GM08714 (cell line): ENCODE data around the gene TAOK1.
"Not testable (repeated sequence)": the region's sequence is repeated elsewhere in the genome, so short reads cannot be mapped to it uniquely, and the experiment has no call there.

ENCODE experiments used
- H3K4me3 ChIP-seq: fragments of 200-500 bp; sonication (Bioruptor generic); 2 replicates; pipeline ENCODE4 v1.5.1; 2014; ENCODE audit warnings: mild to moderate bottlenecking, low read length, inconsistent platforms
- ZNF274 ChIP-seq: IDR thresholded peaks from 2 replicates; pipeline ENCODE4 v1.6.1; 2012; ENCODE audit warnings: mild to moderate bottlenecking, low read depth, low read length

The TAOK1 gene

GRCh38 chr17:29444589-29444988 lies 54.4 kb downstream of the TAOK1 start:
- no peak for TF ChIP-seq ZNF274
- no peak overlapping the region for H3K4me3 ChIP-seq

- no peak overlapping the region for H3K4me3 ChIP-seq
- TF ChIP-seq ZNF274: no peak
Measured at GRCh38 chr17:29445844-29446243, 55.7 kb downstream of the TAOK1 start.

GRCh38 chr17:29449865-29450671 lies 59.9 kb downstream of the TAOK1 start:
- TF ChIP-seq ZNF274: no peak
- H3K4me3 ChIP-seq: no peak overlapping the region

GRCh38 chr17:29451121-29451742 lies 61.1 kb downstream of the TAOK1 start:
- H3K4me3 ChIP-seq: no peak overlapping the region
- TF ChIP-seq ZNF274: no peak

DNA sequence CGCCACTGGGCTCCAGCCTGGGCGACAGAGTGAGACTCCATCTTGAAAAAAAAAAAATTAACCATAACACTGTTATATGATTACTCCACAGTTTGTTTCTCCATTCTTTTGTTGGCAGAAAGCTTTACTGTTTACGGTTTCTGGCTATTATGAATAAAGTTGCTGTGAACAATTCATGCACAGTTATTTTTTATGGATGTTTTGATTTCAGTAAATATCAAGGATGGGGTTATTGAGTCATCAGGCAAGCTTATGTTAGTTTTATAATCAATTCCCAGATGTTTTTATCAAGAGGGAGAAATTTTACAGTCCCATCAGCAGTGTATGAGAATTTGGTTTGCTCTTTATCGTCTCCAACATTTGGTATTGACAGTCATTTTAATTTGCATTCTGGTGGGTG lies 67.9 kb downstream of the TAOK1 start:
- no peak overlapping the region for H3K4me3 ChIP-seq

GRCh38 chr17:29461483-29462206 lies 71.5 kb downstream of the TAOK1 start:
- no peak overlapping the region for H3K4me3 ChIP-seq
- no peak for TF ChIP-seq ZNF274

More for the DNA sequence above, 67.9 kb downstream of the TAOK1 start:
- no peak for TF ChIP-seq ZNF274

DNA sequence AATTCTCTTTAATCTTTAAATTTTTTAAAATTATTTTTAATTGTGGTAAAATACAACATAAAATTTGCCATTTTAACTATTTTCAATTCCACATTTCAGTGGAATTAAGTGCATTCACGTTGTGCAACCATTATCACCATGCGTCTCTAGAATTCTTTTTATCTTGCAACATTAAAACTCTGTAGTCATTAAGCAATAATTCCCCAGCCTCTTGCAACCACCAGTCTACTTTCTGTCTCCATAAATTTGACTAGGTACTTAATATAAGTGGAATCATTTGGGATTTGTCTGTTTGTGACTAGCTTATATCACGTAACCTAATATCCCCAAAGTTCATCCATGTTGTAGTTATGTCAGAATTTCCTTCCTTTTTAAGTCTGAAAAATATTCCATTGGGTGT lies 79.1 kb downstream of the TAOK1 start:
- no peak for TF ChIP-seq ZNF274
- H3K4me3 ChIP-seq: no peak overlapping the region

- not testable (repeated sequence) for H3K4me3 ChIP-seq
Measured at GRCh38 chr17:29473437-29473836, 83.3 kb downstream of the TAOK1 start.

DNA sequence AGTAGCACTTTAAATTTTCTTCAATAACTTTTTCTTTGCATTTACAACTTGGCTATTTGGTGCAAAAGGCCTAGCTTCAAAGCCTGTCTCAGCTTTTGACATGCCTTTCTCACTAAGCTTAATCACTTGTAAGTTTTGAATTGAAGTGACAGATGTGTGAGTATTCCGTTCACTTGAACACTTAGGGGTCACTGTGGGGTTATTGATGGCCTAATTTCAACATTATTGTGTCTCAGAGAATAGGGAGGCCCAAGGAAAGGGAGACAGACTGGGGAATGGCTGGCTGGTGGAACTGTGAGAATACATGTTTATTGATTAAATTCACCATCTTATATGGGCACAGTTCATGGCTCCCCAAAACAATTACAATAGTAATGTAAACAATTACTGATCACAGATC lies 84.1 kb downstream of the TAOK1 start:
- no peak for TF ChIP-seq ZNF274
- no peak overlapping the region for H3K4me3 ChIP-seq

DNA sequence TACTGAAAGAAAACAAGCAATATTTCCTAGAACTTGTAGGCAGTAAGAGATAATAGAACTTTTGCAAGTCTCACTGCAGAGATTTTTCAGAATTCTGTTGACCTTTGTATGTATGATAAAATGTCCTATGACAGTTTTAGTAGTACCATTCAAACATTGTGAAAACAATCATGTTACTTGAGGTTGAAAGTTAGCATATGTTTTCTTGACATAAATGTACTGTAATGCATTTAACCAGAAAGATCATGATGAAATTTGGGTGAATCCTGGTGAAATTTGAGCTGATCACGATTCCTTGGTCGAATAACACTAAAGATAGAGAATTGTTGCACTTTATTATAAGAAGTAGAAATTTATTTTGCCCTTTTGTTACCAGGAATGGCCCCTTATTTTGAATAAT lies 85.7 kb downstream of the TAOK1 start:
- no peak for TF ChIP-seq ZNF274
- H3K4me3 ChIP-seq: no peak overlapping the region

GRCh38 chr17:29480249-29480928 lies 90.2 kb downstream of the TAOK1 start:
- H3K4me3 ChIP-seq: not testable (repeated sequence)

- no peak for TF ChIP-seq ZNF274
- no peak overlapping the region for H3K4me3 ChIP-seq
Measured at GRCh38 chr17:29483503-29483902, 93.3 kb downstream of the TAOK1 start.

DNA sequence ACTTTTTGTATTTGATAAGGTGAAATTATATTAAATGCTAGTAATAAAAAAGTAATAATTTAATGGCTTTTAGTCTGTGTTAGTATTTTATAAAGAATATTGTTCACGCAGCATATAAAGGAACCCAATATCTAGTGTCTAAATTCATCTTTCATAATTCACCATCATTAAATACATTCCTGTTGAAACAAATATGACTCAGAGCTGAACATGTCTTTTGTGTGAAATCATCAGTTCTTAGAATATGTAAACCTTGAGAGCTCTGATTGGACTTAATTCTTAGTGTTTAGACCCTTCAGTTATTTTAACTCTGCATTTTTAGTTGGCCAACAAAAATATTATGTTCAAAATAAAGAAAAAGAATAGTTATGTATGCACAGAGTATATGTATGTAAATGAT lies 104.8 kb downstream of the TAOK1 start:
- H3K4me3 ChIP-seq: no peak overlapping the region

DNA sequence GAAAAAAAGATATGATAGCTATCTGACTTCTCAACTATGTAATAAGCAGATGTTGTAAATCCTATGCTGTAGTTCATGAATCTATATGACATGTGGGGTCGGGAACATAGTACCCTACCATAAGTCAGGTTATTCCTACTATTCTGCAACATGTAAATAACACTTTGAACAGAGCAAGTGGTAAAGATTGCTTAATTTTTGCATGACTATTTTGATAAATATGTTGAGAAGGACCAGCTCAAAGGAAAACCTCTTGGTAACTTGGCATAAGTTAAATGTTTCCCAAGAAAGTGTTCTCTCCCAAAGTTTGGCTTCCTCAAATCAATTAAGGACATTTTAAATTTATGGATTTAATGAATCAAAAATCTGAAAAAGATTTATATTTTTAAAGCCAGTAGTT lies 114.5 kb downstream of the TAOK1 start:
- no peak overlapping the region for H3K4me3 ChIP-seq
- TF ChIP-seq ZNF274: no peak

More for the DNA sequence above, 104.8 kb downstream of the TAOK1 start:
- TF ChIP-seq ZNF274: no peak

DNA sequence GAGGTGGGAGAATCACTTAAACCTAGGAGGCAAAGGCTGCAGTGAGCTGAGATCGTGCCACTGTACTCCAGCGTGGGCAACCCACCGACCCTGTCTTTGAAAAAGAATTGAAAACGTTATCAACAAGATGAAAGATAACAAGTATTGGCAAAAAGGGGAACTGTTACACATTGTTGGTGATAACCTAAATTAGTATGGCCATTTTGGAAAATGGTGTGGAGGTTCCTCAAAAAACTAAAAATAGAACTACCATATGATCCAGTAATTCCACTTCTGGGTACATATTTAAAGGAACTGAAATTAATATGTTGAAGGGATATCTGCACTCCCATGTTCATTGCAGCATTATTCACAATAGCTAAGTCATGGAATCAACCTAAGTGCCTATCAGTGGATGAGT lies 115.7 kb downstream of the TAOK1 start:
- no peak for TF ChIP-seq ZNF274

More for the DNA sequence above, 115.7 kb downstream of the TAOK1 start:
- no peak overlapping the region for H3K4me3 ChIP-seq
